NB4 (cell line): ENCODE measurements around the gene ABCC8.

Experiments used
- CTCF ChIP-seq: IDR thresholded peaks from one replicate; pipeline ENCODE4 v1.5.1; 2012; ENCODE audit warnings: low read depth, low read length
- POLR2A ChIP-seq: IDR thresholded peaks from 2 replicates; pipeline ENCODE4 v1.6.1; 2011; ENCODE audit warnings: mild to moderate bottlenecking; ENCODE audit not compliant: insufficient read length; ENCODE audit errors: extremely low read depth

- TF ChIP-seq CTCF (no peak), POLR2A (no peak)
Measured at GRCh38 chr11:17369684-17370243, 106.9 kb downstream of the ABCC8 start.
